HG02884 (cell line): ENCODE results near the gene CTNNA2.

ENCODE experiments used
- ATAC-seq: cut with Tn5 transposase; IDR thresholded peaks from one replicate; pipeline ENCODE4 v1.9.1; 2021; ENCODE audit warnings: mild to moderate bottlenecking, moderate library complexity; ENCODE audit not compliant: unreplicated experiment

CTNNA2 gene

DNA sequence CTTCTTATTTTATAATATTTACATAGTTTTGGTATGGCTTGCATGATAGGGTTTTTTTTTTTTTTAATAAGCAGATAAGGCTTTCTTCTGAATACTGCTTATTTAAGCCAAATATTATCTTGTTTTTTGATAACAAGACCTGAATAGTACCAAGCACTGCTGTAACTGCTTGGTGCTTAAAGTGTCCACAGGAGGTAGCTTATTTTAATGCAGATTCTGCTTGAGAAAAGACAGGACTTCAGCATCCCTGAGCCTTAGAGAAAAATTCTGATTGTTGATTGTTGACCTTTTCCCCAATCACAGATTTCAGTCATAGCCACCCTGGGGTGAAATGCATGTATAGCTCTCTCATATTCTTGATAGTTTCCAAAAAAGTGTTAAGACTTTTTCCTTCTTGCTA lies 336.4 kb downstream of the CTNNA2 start:
- no peak for ATAC-seq

DNA sequence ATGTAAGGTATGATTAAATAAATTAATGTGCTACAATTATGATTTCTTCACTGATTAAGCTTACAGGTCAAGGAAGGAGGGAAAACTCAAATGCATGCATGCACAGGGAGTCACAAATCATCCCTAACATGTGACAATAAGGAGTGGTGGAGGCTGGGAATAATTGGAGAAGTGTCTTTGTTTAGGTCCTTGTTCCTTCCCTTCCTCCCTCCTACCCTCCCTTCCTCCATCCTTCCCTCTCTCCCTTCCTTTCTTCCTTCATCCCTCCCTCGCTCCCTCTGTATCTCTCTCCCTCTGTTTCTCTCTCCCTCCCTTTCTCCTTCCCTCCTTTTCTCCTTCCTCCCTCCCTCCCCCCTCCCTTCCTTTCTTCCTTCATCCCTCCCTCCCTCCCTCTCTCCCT lies 337.1 kb downstream of the CTNNA2 start:
- ATAC-seq = no peak

DNA sequence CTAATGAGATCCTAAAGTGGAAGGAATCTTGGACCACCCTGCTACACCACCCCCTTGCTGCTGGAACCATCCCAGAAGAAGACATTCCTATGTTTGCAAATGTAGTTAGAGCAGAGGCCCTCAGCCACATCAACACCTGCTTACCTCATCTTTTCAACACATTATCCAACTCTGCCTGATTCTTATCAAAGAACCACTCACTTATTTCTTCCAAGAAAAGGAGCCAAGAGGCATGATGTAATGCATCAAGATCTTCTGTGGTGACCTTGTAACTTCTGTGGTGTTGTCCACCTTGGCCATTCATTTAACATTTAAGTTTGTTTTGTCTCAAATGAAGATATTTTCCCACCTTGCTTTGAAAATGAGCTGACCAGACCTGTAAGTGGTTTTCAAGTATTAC lies 338.1 kb downstream of the CTNNA2 start:
- ATAC-seq = no peak

DNA sequence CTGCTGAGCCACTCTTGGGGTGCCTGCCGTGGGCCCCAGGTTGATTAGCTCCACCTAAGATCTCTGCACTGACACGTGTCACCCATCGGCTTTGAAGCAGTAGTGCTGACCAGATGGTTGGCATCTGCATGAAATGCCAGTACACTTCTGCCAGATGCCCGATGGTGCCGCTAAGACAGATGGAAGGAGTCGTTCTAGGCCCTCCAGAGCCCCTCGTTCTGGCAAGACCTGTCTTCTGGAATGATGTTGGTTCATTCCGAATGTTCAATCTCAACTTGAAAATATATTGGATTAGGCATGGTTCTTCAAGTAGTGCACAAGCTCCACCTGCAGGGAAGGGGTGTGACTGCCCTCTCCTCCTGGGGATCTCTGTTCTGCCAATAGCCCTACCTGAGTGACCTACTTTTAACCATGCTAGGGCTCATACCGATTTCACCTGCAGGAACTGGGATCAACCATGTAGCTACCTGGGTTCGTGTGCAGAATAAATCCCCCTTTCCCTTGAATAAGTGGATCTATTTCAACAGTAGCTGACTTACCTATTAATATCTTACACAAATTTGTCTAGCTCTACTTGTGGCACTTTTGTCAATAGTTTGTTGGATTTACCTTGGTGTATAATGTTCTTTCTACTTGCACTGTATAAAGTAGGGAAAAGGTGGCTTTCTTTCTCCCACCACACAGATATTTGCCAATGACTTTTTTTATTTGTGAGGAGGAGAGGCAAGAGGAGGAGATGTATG lies 342.6 kb downstream of the CTNNA2 start:
- no peak for ATAC-seq

DNA sequence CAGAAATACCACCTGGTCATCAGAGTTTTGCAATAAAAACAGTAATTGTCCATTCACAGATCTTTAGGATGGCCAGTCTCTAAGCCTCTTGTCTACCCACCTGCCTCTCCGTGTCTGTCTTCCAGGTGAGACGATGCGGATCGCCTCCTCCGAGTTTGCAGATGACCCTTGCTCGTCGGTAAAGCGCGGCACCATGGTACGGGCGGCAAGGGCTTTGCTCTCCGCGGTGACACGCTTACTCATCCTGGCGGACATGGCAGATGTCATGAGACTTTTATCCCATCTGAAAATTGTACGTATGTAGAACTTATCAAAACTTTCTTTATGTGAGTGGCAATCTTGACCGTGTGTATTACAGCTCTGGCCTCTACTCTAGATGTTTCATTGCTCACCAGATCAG lies 345.0 kb downstream of the CTNNA2 start:
- ATAC-seq = no peak

DNA sequence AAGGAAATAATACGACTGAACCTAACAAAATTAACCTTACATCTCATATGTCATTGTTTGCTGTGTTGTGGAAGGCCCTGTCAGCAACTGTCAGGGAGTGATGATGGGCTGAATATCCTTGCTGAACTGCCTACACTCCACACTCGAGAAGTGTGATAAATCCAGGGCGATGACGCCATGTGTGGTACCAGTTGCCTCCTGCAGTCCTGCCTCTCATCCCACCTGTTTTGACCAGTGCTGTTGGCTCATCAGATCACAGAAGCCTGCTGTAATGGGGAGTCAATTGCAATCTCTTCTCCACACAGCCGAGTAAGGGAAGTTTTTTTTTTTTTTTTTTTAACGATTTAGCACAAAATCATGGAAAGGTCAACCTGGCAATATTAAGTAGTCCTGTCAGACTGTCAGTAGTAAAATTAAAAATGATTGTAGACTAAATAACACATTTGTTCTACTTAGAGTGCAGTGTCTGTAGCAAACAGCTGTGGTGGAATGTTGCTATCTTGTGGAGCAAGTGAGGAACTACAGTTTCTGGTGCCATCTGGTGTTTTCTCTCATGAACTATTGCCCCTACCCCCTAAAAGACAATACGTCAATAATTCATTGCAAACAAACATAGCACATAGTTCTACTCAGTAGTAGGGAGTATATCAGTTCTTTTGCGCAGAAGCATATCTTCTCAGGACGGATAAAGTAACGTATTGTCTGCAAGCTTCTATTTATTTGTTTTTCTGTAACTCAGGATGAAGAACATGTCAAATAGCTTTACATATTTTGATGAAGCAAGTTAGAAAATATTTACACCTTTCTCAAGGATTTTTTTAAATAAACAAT lies 347.6 kb downstream of the CTNNA2 start:
- ATAC-seq = no peak

DNA sequence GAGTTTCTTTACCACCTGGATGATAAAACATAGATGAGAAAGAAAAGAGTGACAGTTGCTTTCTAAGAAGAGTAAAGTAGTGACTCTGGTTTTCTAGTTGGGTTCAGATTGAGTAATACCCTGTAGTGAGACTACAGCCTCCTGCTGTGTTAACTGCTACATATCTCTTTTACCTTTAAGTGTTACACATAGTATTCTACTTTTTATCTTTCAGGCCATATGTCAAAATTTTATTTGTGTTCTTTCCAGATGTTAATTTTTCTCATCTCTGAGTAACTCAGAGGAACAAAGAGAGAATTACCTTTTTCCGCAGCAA lies 348.2 kb downstream of the CTNNA2 start:
- ATAC-seq = no peak

DNA sequence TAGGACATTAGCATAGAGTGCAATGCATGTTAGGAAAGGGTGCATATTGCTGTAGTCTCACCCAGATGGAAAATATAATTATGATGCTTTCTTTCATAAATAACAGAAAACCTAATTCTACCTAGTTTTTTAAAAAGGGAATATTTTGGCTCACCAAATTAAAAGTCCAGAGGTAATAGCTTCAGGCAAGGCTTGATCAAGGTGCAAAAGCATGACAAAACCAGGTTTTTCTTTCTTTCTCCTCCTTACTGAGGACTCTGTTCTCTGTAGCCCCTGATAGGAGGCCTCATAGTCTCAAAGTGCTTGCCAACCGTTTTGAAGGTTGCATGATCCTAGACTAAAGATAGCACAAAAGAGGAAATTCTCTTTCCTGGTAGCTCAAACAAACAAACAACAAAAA lies 349.9 kb downstream of the CTNNA2 start:
- ATAC-seq = no peak

DNA sequence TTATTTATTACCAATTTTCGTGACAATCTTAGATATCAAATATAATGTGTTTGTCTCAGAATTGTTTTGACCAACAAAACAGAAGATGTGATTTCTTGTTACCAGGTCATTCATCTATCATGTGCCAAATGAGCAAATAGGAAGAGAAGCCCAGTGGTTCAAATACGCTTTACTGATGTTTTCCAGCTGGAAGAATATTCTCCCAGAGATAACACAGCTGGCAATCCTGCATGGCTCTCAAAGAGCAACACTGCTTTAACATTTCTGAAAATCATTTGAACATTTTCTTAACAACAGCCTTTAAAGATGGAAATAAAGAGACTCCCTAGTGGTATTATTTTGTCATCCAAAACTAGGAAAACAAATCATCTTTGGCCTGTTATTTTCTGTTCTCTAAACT lies 359.8 kb downstream of the CTNNA2 start:
- no peak for ATAC-seq

DNA sequence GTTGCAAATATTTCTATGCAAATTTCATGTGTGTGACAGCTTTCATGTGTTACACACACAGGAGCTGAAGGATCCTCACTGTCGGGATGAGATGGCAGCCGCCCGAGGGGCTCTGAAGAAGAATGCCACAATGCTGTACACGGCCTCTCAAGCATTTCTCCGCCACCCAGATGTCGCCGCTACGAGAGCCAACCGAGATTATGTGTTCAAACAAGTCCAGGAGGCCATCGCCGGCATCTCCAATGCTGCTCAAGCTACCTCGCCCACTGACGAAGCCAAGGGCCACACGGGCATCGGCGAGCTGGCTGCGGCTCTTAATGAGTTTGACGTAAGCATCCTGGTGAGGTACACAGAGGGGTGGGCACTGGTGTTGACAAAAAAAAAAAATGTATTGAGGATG lies 361.2 kb downstream of the CTNNA2 start:
- ATAC-seq = no peak

DNA sequence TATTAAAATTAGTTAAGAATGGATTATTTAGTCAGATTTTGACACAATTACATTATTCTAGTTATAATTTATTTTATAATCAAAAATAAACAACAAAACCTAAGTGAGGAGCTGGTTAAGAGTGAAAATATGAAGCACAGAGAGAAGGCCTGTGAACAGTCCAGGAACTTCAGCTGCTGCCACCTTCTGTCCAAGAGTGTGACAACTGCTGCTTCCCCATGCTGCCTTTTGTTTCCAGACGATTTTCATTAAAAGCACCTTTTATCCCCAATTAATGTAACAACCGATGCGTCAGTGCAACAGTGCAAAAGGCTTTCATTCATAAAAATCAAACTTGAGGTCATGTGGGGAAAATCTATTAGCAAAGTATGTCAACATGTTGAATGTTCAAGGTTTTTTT lies 363.6 kb downstream of the CTNNA2 start:
- no peak for ATAC-seq

DNA sequence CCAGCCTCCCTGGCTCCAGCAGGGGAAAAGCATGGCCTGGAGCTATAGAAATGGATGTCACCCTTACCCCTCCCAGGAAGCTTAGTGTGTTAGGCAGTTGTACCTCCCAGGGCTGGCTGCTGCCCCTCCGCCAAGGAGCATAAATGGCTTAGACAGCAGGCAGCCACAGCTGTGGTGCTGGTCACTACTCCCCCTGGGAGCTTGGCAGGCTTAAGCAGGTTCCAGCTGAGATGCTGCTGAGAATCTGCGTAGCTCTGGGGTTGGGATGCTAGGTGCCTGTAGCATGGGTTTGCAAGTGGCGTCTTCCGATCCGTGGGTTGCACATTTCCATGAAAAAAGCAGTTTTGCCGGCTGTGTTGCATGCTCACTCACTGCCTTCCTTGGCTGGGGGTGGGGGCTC lies 369.7 kb downstream of the CTNNA2 start:
- ATAC-seq = no peak

DNA sequence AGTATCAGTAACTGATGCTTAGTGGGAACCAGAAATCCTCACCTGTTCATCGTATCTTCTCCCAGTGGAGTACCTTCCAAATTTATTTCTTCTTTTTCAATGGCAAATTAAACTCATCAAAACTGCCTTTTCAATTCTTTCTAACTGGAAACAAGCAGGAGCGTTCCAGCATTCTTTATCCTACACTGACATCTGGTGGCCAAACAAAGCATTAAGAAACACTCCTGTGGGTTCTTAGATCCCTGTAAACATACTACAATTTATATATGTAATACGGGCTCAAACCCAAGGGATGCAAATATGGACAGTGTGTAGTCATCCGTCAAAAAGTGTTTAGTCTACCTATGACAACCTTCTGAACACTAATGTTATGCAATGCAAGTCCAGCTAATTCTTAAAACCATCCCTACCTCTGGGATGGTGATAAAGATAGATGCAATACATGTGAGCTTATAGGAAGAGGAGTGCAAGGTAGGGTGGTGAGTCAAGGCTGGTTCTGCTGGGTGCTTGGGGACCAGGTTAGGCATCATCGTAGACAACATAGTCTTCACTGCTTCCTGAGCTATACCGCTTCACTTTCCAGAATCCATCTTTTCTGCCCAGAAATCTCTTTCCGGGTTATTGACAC lies 375.0 kb downstream of the CTNNA2 start:
- ATAC-seq = no peak

DNA sequence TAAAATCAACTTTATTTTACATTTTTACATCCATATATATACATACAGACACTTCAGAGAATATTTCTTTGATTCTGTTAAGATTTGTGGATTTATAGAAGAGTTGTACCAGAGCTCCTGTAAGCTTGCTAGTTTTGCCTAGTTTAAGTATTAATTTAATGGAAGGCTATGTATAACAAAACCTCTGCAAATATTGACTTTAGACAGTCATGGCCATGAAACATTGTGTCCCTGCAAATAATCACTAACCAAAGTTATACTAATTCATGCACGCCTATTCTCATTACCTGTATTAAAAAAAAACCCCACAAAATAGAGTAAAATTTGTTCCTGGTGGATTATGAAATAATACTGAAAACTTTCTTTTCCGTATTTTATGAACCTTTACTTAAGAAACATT lies 379.3 kb downstream of the CTNNA2 start:
- ATAC-seq = no peak

DNA sequence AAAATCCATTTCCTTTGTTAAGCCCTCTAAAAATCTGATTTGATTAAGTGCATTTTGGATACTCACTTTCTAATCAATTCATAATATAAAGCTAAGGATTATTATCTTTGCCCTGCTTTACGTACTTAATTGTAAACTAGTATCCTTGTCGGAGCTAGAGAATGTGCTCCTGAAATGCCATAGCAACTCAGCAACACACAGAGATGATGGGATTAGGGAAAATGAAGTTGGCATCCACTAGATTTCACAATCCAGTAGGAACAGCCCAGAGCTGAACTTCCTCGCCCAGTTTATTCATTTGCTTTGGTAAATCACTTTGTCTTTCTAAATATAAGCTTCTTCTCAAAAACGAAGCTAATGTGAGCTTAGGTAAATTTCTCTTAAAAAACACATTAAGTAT lies 386.3 kb downstream of the CTNNA2 start:
- no peak for ATAC-seq

DNA sequence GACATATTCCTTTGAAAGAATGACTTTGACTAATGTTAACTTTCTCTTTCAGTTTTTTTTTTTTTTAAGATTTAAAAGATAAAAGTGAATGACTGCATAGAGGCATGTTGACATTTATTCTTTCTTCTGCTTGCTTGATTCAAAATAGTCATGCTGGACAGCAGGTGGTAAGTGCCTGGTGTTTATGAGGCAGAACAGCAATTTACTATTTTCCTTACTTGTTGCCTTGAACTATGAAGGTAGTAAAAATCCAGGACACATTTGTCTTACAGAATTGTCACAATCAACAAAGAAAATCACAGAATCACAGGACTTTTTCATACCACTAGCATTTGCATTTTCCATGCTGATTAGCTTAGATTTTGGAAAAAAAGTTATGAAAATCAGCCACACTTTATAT lies 388.3 kb downstream of the CTNNA2 start:
- ATAC-seq = no peak

DNA sequence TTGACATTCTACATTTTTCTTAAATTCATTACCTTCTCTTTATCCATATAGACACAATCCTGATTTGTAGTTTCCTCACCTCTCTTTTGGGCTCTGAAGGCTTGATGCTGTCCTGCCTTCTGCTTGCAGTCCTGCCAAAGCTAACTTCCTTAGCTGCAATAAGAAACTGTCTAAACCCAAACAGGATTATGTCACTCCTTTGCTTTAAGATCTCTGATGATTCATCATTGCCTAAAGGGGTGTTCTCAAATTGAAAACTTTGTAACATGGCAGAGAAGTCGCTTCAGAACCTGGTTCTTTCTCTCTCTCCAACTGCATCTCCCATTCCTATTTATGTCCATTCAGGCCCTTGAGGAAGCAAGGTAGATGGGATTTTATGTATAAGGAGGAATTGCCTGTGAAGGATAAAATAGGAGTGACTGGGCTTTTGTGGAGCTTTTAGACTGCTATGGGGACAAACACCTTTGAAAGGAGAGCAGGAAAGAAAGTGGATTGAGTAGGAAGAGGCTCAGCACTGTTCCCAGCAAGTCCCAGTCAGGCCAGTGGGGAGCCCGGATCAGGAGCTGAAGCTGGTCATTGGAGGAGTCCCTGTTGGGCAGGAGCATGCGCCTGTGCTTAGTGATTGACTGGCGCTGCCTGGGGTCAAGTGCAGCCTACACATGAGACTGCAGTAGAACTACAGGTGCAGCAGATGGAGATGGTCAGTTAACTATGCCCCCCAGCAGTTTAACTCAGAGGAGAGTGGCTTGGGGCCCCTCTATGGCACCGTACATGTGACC lies 390.6 kb downstream of the CTNNA2 start:
- no peak for ATAC-seq

DNA sequence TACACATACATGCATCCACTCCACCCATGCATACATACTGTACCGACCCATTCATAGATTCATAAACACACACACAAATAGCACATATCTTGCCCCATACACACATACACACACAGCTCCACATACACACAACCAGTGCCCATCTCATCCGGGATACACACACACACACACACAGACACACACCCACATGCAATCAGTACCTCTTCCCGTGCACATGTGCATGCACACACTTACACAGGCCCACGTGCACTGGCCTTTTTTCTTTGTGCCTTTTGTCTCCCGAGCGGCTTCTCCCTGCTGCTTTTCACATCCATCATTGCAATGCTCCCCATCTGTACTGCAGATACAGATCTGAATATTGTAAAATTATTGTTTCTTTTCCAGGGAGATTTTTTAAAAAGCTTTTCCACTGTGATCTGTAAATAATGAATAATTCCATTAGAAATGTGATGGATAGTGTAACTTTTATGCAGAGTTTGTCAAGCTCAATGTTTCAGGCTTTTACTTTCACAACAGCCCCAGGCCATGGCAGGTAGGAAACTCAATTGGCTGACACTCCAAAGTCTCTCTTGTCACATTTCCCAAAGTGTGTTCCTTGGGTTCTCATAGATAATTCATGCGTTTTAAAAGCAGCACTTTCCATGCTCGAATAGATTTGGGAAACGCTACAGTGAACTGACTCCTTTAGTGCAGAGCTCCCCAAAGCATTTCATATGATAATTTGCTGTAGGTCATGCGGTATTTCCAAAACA lies 393.5 kb downstream of the CTNNA2 start:
- no peak for ATAC-seq

DNA sequence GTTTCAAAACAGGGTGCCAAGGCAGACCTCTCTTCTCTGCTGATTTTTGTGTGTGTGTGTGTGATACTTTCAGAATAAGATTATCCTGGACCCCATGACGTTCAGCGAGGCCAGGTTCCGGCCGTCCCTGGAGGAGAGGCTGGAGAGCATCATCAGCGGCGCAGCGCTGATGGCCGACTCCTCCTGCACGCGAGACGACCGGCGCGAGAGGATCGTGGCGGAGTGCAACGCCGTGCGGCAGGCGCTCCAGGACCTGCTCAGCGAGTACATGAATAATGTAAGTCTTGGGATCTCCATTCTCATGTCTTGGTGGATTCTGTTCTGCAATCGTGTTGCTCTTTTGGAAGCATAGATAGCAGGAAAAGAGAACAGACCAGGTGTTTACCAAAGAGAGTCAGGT lies 396.7 kb downstream of the CTNNA2 start:
- ATAC-seq = no peak

DNA sequence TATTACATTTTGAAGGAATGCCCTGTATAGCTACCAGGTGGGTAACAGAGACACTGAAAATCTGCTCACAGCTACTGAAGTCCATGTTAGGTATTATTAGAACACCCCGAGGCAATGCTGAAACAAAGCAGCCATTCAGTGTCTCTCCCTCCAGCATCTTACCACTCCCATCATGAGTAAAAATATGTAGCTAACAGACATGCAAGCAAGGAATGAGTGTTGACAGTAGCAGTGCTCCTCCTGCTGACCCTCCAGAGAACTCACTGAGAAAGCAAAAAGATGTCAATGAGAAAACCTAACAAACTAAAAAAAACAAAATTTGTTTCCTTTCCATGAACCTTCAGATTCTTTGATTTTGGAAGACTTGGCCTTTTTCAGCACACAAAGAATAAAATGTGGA lies 397.8 kb downstream of the CTNNA2 start:
- no peak for ATAC-seq

DNA sequence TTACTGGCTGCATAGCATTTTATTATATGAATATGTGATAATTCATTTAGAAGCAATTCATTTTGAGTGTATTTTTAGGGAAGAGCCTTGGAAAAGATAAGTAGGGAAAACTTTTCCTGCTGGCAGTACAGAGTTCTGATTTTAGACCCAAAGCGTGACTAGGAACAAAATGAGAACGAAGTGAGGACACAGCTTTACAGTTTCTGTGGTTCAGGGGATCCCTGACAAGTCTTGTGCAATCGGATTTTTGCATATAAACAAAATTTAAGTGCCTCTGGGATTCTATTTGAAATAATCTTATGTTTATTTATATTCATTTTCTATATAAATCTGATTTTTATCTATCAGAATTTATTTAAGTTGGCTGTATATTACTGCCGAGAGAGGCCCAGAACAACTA lies 402.6 kb downstream of the CTNNA2 start:
- ATAC-seq = no peak
